CD4-positive, CD25-positive, alpha-beta regulatory T cell (primary cell): ENCODE results near the gene PLCH2. TPM values are rescaled to one million over a fixed set of nuclear protein-coding genes. Genes with fewer than 3 reads are reported as not detected.

Source experiments
- ATAC-seq, 2 donors: fragments of 150-1000 bp; cut with Tn5 transposase; one replicate each; pipeline ENCODE4 v1.10.0; 2021; ENCODE audit warnings: low read depth in 2 of 2, moderate number of reproducible peaks in 2 of 2, moderate library complexity in 1 of 2
- DNase-seq, 3 donors: peaks; one replicate each; pipeline versions ENCODE4 v3.0.0 to v3.0.0-alpha.2; 2012 to 2022; ENCODE audit warnings: mixed read lengths in 1 of 3
- H3K27ac ChIP-seq: one replicate; pipeline ENCODE4 v1.7.0; 2013; ENCODE audit warnings: mild to moderate bottlenecking, low read length; ENCODE audit not compliant: insufficient read depth, poor library complexity, severe bottlenecking
- H3K27me3 ChIP-seq: one replicate; pipeline ENCODE4 v1.7.0; 2013; ENCODE audit warnings: low read length; ENCODE audit not compliant: control insufficient read depth, insufficient read depth
- H3K36me3 ChIP-seq: one replicate; pipeline ENCODE4 v1.7.0; 2013; ENCODE audit warnings: mild to moderate bottlenecking, low read length, moderate library complexity; ENCODE audit not compliant: control insufficient read depth, insufficient read depth
- H3K4me1 ChIP-seq: 2 replicates; pipeline ENCODE4 v1.7.0; 2013; ENCODE audit warnings: mild to moderate bottlenecking, low read length; ENCODE audit not compliant: insufficient read depth, control insufficient read depth, poor library complexity, severe bottlenecking
- H3K4me3 ChIP-seq: one replicate; pipeline ENCODE4 v1.7.0; 2013; ENCODE audit warnings: low read depth, mild to moderate bottlenecking, low read length, moderate library complexity
- H3K9me3 ChIP-seq, 2 experiments: 1 replicate in 1 of 2; 2 replicates in 1 of 2; pipeline ENCODE4 v1.7.0; 2013; ENCODE audit warnings: low read length in 2 of 2, mild to moderate bottlenecking in 1 of 2, moderate library complexity in 1 of 2; ENCODE audit not compliant: control insufficient read depth in 2 of 2
- H3K27ac Mint-ChIP-seq, 3 donors: one replicate each; pipeline ENCODE4 v1.8.0; 2020 to 2022; ENCODE audit warnings: mild to moderate bottlenecking in 3 of 3, mixed read lengths in 3 of 3, moderate library complexity in 2 of 3
- H3K27me3 Mint-ChIP-seq: one replicate; pipeline ENCODE4 v1.8.0; 2022; ENCODE audit warnings: mild to moderate bottlenecking, mixed read lengths
- H3K36me3 Mint-ChIP-seq: one replicate; pipeline ENCODE4 v1.8.0; 2020; ENCODE audit warnings: mixed read lengths
- H3K4me1 Mint-ChIP-seq, 4 donors: one replicate each; pipeline ENCODE4 v1.8.0; 2020 to 2022; ENCODE audit warnings: mixed read lengths in 4 of 4, mild to moderate bottlenecking in 1 of 4
- H3K4me3 Mint-ChIP-seq, 4 donors: one replicate each; pipeline ENCODE4 v1.8.0; 2020 to 2022; ENCODE audit warnings: mild to moderate bottlenecking in 4 of 4, mixed read lengths in 4 of 4, moderate library complexity in 3 of 4
- H3K9me3 Mint-ChIP-seq, 7 donors: one replicate each; pipeline ENCODE4 v1.8.0; 2020 to 2022; ENCODE audit warnings: mixed read lengths in 7 of 7, mild to moderate bottlenecking in 3 of 7, moderate library complexity in 2 of 7
- polyA plus RNA-seq, 4 donors: library from polyadenylated mRNA; unstranded; fragments of 300-500 nt; fragmentation: Illumina TruSeq; gene quantifications; one replicate each; pipeline ENCODE4 v1.2.3, GENCODE V29; 2021
- total RNA-seq: library from RNA; stranded (reverse); gene quantifications from one replicate; pipeline ENCODE4 v1.2.3, GENCODE V29; 2022

Gene PLCH2
- total and polyA plus RNA-seq, 5 donors from 2014 or later: 0.35 to 43.4 (median 1.1) TPM

- Histone ChIP-seq H3K36me3 (no peaks in the 10 kb centered on the region), H3K27ac (no peak overlapping the region), H3K4me3 (no peak overlapping the region), H3K27me3 (no peaks in the 10 kb centered on the region), H3K9me3 (no peaks in the 10 kb centered on the region), H3K4me1 (peaks cover 50% of the 10 kb centered on the region)
- ATAC-seq (no peak), DNase-seq (no peak)
- Mint-ChIP-seq H3K4me3 (no peak overlapping the region), H3K36me3 (no peaks in the 10 kb centered on the region), H3K9me3 (peaks cover 0 to 1% (median 0%) of the 10 kb centered on the region in 7 donors), H3K27me3 (no peaks in the 10 kb centered on the region), H3K27ac (no peak overlapping the region), H3K4me1 (peaks cover 0 to 47% (median 12%) of the 10 kb centered on the region in 4 donors)
These were observed 22.6 kb downstream of the PLCH2 start for GRCh38 chr1:2498648-2499047.

- Histone ChIP-seq H3K4me1 (peaks cover 44% of the 10 kb centered on the region), H3K27me3 (no peaks in the 10 kb centered on the region), H3K27ac (no peak overlapping the region), H3K9me3 (no peaks in the 10 kb centered on the region), H3K36me3 (no peaks in the 10 kb centered on the region), H3K4me3 (no peak overlapping the region)
- ATAC-seq (no peak), DNase-seq (peak in 1 of 3 donors; percentile 16)
- Mint-ChIP-seq H3K4me3 (no peak overlapping the region), H3K9me3 (no peaks in the 10 kb centered on the region), H3K4me1 (peaks cover 0 to 41% (median 9%) of the 10 kb centered on the region in 4 donors), H3K27ac (peak overlapping the region in 2 of 3 donors; percentile 5 to 55), H3K36me3 (no peaks in the 10 kb centered on the region), H3K27me3 (no peaks in the 10 kb centered on the region)
These were observed 23.2 kb downstream of the PLCH2 start for GRCh38 chr1:2499260-2499659.

- H3K4me3 ChIP-seq: no peak overlapping the region
- peak overlapping the region in 3 of 4 donors; percentile 50 to 66 (median 51) for H3K4me3 Mint-ChIP-seq
- ATAC-seq (peak; percentile 45 to 54), DNase-seq (peak in 2 of 3 donors; percentile 20 to 85)
- H3K9me3 ChIP-seq: no peaks in the 10 kb centered on the region
- no peaks in the 10 kb centered on the region for H3K36me3 Mint-ChIP-seq
- H3K27me3 ChIP-seq: no peaks in the 10 kb centered on the region
- H3K36me3 ChIP-seq: no peaks in the 10 kb centered on the region
- no peaks in the 10 kb centered on the region for H3K9me3 Mint-ChIP-seq
- H3K27ac Mint-ChIP-seq: peak overlapping the region; percentile 23 to 96 (median 76)
- no peaks in the 10 kb centered on the region for H3K27me3 Mint-ChIP-seq
- no peak overlapping the region for H3K27ac ChIP-seq
- H3K4me1 Mint-ChIP-seq: peaks cover 0 to 40% (median 9%) of the 10 kb centered on the region in 4 donors
- H3K4me1 ChIP-seq: peaks cover 40% of the 10 kb centered on the region
These were observed 24.0 kb downstream of the PLCH2 start for GRCh38 chr1:2499986-2500596.

GRCh38 chr1:2501041-2501819, 25.1 kb downstream of the PLCH2 start:
- H3K4me3 Mint-ChIP-seq: no peak overlapping the region
- Histone ChIP-seq H3K4me1 (peaks cover 32% of the 10 kb centered on the region), H3K27ac (no peak overlapping the region), H3K36me3 (no peaks in the 10 kb centered on the region), H3K27me3 (no peaks in the 10 kb centered on the region), H3K9me3 (no peaks in the 10 kb centered on the region), H3K4me3 (no peak overlapping the region)
- no peaks in the 10 kb centered on the region for H3K27me3 Mint-ChIP-seq
- H3K9me3 Mint-ChIP-seq: no peaks in the 10 kb centered on the region
- no peak for ATAC-seq
- H3K27ac Mint-ChIP-seq: no peak overlapping the region
- DNase-seq: no peak
- peaks cover 0 to 37% (median 7%) of the 10 kb centered on the region in 4 donors for H3K4me1 Mint-ChIP-seq
- no peaks in the 10 kb centered on the region for H3K36me3 Mint-ChIP-seq

- H3K4me1 Mint-ChIP-seq: peaks cover 0 to 35% (median 6%) of the 10 kb centered on the region in 4 donors
- Histone ChIP-seq H3K4me1 (peaks cover 27% of the 10 kb centered on the region), H3K9me3 (no peaks in the 10 kb centered on the region), H3K36me3 (no peaks in the 10 kb centered on the region), H3K27ac (no peak overlapping the region), H3K4me3 (no peak overlapping the region), H3K27me3 (no peaks in the 10 kb centered on the region)
- DNase-seq: no peak
- H3K36me3 Mint-ChIP-seq: no peaks in the 10 kb centered on the region
- no peaks in the 10 kb centered on the region for H3K9me3 Mint-ChIP-seq
- no peak for ATAC-seq
- no peak overlapping the region for H3K27ac Mint-ChIP-seq
- no peaks in the 10 kb centered on the region for H3K27me3 Mint-ChIP-seq
- no peak overlapping the region for H3K4me3 Mint-ChIP-seq
These were observed 25.7 kb downstream of the PLCH2 start for GRCh38 chr1:2501820-2502119.

- no peak overlapping the region for H3K4me3 Mint-ChIP-seq
- peaks cover 0 to 31% (median 6%) of the 10 kb centered on the region in 4 donors for H3K4me1 Mint-ChIP-seq
- H3K9me3 Mint-ChIP-seq: no peaks in the 10 kb centered on the region
- Histone ChIP-seq H3K27ac (no peak overlapping the region), H3K4me3 (no peak overlapping the region), H3K27me3 (no peaks in the 10 kb centered on the region), H3K36me3 (no peaks in the 10 kb centered on the region), H3K9me3 (no peaks in the 10 kb centered on the region), H3K4me1 (peaks cover 27% of the 10 kb centered on the region)
- H3K27me3 Mint-ChIP-seq: no peaks in the 10 kb centered on the region
- DNase-seq (no peak), ATAC-seq (no peak)
- no peaks in the 10 kb centered on the region for H3K36me3 Mint-ChIP-seq
- no peak overlapping the region for H3K27ac Mint-ChIP-seq
These were observed 26.1 kb downstream of the PLCH2 start for GRCh38 chr1:2502210-2502609.

- no peaks in the 10 kb centered on the region for H3K36me3 Mint-ChIP-seq
These were observed 26.8 kb downstream of the PLCH2 start for GRCh38 chr1:2502661-2503553.

More at GRCh38 chr1:2502661-2503553, 26.8 kb downstream of the PLCH2 start:
- Histone ChIP-seq H3K9me3 (no peaks in the 10 kb centered on the region), H3K36me3 (no peaks in the 10 kb centered on the region), H3K27me3 (no peaks in the 10 kb centered on the region), H3K27ac (no peak overlapping the region), H3K4me3 (no peak overlapping the region), H3K4me1 (peaks cover 27% of the 10 kb centered on the region)
- no peak overlapping the region for H3K4me3 Mint-ChIP-seq
- no peak for DNase-seq
- no peak overlapping the region for H3K27ac Mint-ChIP-seq
- no peaks in the 10 kb centered on the region for H3K27me3 Mint-ChIP-seq
- no peaks in the 10 kb centered on the region for H3K9me3 Mint-ChIP-seq
- peaks cover 0 to 29% (median 6%) of the 10 kb centered on the region in 4 donors for H3K4me1 Mint-ChIP-seq
- no peak for ATAC-seq
